Measurements from ENCODE around the gene VPS9D1.

Gene VPS9D1

DNA sequence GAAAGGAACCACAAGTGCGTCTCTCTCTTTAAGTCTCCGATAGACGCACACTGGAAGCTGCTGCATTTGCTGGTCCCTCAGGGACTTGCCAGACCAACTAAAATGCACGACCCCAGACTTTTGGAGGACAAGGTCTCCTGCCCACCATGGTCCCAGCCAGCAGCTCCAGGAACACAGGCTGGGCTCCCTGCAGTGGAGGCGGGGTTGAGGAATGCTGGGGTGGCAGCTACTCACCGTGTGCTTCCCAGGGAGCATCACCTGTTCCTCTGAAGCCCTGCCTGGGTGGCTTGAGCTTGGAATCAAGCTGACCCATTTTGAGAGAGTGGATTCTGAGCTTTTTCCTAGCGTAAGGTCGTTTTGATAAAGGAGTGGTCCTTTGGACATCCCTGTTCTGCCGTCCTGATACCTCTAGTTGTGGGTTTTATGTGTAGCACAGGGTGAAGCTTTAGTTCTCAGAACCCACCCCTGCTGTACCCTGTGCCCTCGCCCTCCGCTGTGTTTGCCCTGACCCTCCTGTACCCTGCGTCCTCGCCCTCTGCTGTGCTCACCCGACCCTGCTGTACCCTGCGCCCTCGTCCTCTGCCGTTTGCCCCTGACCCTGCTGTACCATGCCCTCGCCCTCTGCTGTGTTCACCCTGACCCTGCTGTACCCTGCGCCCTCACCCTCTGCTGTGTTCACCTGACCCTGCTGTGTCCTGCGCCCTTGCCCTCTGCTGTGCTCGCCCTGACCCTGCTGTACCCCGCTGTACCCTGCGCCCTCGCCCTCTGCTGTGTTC, 11.6 kb upstream of the VPS9D1 start:
- no peak for DNase-seq

DNA sequence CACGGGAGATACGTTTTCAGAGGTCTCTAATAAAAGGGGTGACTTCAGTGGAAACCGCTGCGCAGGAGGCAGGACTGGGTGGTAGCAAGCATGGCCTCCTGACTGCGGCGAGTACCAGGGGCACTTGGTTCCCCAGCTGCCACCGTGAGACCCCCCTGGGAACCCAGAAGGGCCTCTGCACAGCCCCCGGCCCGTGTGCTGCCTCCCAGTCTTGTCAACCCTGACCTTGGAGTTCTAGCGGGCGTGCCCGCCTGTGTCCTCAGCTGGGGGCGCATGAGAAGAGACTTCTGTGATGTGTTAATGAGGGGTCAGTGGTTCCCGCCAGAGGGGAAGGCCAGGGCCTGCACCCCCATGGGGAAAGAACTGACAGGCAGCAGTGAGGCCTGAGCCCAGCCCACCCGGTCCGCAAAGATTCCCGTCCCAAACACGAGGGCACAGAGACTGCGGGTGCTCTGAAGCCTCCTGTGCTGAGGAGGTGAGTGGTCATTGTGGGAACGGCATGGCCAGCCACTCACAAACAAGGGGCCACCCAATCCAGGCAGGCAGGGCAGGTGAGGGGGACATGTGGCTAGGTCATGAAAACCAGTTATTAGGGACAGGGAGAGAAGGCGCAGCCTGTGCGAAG, 10.0 kb upstream of the VPS9D1 start:
- no peak for DNase-seq

GRCh38 chr16:89729863-89730593, 9.3 kb upstream of the VPS9D1 start:
- DNase-seq: no peak

DNA sequence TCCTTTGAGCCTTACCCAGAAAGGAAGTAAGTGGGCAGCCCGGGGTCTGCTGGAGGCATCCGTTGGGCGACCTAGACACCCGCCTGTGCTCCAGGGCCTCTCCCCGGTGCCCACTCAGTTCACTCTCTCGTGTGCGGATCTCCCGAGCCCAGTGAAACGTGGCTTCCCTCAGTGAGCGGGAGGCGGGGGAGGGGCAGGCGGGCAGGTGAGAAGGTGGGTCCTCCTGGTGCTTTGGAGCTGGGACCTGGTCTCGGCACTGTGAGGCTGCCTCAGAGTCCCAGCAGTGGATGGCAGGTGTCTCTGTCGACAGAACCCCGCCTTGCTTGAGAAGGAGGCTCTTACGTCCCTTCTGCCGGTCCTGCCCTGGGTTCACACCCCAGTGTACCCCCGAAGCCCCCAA, 8.6 kb upstream of the VPS9D1 start:
- DNase-seq: no peak

- no peak for DNase-seq
These were observed 6.9 kb upstream of the VPS9D1 start for GRCh38 chr16:89727406-89728120.

DNA sequence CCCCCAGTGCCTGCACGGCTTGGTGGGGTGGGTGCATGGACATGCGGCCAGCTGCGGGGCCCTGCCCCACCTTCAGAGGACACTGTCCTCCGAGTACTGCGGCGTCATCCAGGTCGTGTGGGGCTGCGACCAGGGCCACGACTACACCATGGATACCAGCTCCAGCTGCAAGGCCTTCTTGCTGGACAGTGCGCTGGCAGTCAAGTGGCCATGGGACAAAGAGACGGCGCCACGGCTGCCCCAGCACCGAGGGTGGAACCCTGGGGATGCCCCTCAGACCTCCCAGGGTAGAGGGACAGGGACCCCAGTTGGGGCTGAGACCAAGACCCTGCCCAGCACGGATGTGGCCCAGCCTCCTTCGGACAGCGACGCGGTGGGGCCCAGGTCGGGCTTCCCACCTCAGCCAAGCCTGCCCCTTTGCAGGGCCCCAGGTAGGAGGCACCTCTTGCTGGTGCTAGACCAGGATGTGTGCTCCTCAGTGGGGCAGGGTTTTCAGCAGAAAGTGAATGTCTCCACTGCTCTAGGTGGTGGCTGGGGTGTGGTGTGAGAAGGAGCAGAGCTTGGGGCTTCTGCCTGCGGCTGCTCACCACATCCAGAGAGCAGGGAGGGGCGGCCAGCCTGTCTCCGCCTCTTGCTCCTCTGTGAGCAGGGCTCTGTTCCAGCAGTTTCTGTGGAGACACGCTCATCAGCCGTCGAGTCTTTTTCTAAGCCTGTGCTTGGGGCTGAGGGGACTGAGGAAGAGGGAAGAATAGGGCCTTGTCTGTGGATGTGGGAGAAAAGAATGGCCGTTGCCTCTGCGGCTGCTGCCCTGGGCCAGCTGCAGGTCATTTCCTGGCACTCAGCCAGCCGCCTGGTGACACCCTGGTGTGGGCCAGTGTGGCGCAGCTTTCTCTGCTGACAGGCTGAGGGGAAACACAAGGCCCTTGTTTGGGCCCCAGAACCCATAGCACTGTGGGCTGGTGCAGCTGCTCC, 2.9 kb upstream of the VPS9D1 start:
- peak; percentile 79 for DNase-seq

DNA sequence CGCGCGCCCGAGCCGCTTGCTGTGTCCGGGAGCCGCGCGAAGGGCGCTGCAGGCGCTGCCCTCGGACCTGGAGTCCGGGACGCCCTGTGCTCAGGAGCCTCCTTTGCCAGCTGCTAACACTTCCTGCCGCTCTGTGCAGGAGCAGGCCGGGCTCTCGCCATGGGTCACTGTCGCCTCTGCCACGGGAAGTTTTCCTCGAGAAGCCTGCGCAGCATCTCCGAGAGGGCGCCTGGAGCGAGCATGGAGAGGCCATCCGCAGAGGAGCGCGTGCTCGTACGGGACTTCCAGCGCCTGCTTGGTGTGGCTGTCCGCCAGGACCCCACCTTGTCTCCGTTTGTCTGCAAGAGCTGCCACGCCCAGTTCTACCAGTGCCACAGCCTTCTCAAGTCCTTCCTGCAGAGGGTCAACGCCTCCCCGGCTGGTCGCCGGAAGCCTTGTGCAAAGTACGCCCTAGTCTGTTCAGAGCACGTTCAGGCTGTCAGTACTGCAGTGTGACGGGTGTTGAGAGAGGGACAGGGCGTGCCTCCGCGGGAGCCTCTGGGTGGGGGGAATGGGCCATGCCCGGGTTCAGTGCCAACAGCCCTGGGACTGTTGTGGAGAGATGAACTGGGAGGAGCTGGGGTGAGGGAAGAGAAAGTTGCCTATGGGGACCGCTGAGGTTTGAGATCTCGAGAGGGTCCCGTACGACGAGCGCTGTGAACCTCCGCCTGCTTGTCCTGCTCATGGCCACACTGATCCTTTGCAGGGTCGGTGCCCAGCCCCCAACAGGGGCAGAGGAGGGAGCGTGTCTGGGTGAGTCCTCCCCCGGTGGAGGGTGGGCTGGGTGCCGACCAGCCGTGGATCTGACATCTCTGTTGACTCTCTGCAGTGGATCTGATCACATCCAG, 1.9 kb upstream of the VPS9D1 start:
- peak; percentile 76 for DNase-seq

DNA sequence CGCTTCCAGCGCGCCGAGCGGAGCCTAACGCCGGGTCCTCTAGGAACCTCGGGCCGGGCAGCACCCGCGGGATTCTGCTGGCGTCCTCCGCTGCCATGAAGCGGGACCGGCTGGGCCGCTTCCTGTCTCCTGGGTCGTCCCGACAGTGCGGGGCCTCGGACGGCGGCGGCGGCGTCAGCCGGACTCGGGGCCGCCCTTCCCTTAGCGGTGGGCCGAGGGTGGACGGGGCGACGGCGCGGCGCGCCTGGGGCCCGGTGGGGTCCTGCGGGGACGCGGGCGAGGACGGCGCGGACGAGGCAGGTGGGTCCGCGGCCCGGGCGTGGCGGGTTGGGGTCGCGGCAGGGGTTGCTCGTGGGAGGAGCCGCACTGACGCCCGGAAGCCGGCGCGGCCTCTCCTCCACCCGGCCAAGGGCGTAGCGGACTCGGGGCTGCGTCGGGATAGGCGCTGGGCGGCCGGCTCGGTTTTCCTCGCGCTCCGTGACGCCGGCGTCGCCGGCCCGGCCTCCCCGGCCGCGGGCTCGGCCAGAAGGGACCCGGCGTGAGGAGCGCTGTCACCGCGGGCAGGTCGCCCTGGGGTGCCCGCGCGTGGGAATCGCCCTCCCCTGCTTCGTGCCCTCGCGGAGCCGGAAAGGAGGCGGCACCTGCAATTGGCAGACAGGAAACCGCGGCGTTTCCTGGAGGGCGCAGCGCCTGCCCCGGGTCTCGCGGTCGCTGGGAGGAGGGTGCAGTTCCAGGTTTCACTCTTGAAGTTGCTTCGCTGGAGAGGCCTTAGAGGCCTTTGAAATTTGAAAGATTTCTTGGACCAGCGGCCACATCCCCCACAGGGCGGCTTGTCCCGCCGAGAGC, 1.1 kb upstream of the VPS9D1 start:
- DNase-seq: peak; percentile 86

GRCh38 chr16:89720551-89720812, 216 bp downstream of the VPS9D1 start:
- DNase-seq: no peak

GRCh38 chr16:89717688-89718505, 2.8 kb downstream of the VPS9D1 start:
- DNase-seq: no peak

DNA sequence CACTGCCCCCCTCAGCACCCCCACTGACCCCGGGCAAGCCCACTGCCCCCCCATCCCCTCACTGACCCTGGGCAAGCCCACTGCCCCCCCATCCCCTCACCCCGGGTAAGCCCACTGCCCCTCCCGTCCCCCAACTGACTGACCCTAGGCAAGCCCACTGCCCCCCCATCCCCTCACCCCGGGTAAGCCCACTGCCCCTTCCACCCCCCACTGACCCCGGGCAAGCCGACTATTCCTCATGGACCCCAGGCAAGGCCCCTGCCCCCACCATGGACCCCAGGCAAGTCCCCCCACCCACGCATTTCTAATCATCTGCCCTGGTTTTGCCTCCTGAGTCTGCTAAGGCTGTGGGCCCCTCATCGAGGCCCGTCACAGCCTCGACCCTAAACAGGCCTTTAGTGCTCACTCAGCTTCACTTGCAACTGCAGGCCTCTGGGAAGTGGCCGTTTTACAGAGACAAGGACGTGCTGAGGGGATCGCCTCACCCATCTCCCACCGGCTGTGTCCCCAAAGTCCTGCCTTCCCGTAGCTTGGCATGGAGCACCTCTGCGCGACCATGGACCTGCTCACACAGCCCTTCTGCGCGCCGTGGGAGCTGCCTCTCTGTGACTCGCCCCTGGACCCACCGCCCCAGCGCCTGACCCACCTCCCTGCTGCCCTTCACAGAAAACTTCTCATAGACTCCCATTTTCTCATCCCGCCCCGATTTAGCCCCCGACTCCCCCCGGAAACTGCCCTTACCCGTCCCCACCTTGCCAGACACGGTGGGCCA, 3.6 kb downstream of the VPS9D1 start:
- DNase-seq: no peak

- DNase-seq: no peak
These were observed 4.2 kb downstream of the VPS9D1 start for GRCh38 chr16:89716493-89716892.

- DNase-seq: no peak
These were observed 8.4 kb downstream of the VPS9D1 start for GRCh38 chr16:89712274-89712781.

DNA sequence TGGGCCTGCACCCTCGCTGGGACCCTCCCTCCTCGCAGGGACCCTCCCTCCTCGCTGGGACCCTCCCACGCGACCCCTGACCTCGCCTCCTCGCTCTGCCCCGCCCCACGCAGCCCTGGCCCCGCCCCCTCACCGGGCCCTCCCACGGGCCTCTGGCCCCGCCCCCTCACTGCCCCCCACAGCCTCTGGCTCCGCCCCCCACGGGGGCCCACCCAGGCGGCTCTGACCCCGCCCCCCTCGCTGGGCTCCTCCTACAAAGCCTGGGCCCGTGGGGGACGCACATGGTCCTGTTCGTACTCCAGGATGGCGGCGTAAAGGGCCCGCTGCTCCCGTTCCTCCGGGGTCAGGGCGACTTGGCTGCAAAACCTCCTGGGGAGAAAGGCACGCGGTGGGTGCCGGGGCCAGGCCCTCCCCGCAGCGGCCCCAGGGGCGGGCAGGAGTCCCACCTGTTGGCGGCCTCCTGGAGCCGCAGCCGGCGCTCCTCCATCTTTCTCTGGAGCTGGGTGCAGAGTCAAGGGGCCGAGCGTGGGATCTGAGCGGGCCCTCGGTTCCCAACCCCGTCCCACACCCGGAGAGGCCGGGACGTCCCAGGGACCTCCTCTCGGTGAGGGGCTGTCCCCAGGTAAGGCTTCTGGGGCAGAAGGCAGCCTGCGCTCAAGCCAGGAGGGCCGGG, 9.0 kb downstream of the VPS9D1 start:
- peak; percentile 86 for DNase-seq

DNA sequence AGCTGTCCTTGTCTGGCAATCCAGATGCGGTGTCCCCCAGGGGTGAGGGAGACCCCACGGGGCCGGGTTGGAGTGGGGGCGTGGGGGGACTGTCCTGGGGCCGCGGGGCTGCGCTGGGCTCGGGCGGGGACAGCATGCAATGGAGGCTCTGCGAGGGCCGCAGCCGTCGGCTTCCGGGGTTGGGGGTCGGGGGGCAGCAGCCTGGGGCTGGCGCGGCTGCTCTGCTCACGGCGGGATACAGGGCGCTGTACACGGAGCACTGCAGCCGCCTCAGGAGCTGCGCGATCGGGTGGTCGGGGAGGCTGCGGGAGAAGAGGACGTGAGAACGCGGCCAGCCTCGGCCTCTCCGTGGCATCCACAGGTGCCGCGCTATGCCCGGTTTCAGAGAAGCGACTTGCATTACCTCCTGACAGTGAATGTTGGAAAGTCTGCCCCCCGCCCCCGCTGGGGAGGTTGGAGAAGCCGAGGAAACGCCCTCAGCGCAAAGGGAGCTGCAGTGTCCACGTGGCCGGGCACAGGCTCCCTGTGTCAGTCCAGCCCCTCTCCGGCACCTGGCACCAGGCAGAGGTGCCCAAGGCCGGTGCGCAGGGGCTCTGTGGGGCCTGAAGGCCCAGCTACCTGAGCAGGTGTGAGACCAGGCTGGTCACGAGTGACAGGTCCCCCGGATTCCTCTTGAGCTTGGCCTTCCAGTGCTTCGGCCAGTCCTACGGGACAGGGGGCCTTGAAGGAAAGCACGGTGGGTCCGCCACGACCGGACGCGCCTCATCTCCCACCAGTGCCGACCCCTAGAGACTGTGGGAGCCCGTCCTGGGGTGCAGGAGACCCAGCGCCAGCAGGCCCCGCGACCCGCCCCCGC, 9.8 kb downstream of the VPS9D1 start:
- DNase-seq: no peak

GRCh38 chr16:89709716-89710432, 10.8 kb downstream of the VPS9D1 start:
- no peak for DNase-seq
